HG03558 (cell line): Measurements from ENCODE around the gene UBXN11.
"Not testable (repeated sequence)": the region's sequence is repeated elsewhere in the genome, so short reads cannot be mapped to it uniquely, and the experiment has no call there.

Experiments used
- ATAC-seq: cut with Tn5 transposase; IDR thresholded peaks from one replicate; pipeline ENCODE4 v1.9.1; 2021; ENCODE audit warnings: moderate number of reproducible peaks; ENCODE audit not compliant: unreplicated experiment; ENCODE audit errors: extremely low read depth

Gene UBXN11

GRCh38 chr1:26307966-26308899 lies 1.8 kb upstream of the UBXN11 start:
- ATAC-seq, result not testable (repeated sequence)

GRCh38 chr1:26307363-26307781 lies 936 bp upstream of the UBXN11 start:
- no peak for ATAC-seq

- ATAC-seq, result no peak
These were observed 658 bp downstream of the UBXN11 start for GRCh38 chr1:26305667-26306289.

GRCh38 chr1:26302733-26303405 lies 3.6 kb downstream of the UBXN11 start:
- ATAC-seq, result no peak

- ATAC-seq, result no peak
These were observed 5.7 kb downstream of the UBXN11 start for GRCh38 chr1:26300578-26301275.

GRCh38 chr1:26297791-26298124 lies 8.7 kb downstream of the UBXN11 start:
- ATAC-seq, result no peak

GRCh38 chr1:26297057-26297790 lies 9.2 kb downstream of the UBXN11 start:
- no peak for ATAC-seq

GRCh38 chr1:26296340-26297056 lies 9.9 kb downstream of the UBXN11 start:
- no peak for ATAC-seq

GRCh38 chr1:26295194-26296138 lies 11.0 kb downstream of the UBXN11 start:
- no peak for ATAC-seq

GRCh38 chr1:26293911-26294463 lies 12.4 kb downstream of the UBXN11 start:
- no peak for ATAC-seq

- not testable (repeated sequence) for ATAC-seq
These were observed 13.7 kb downstream of the UBXN11 start for GRCh38 chr1:26292735-26293134.

GRCh38 chr1:26291939-26292338 lies 14.5 kb downstream of the UBXN11 start:
- no peak for ATAC-seq

- no peak for ATAC-seq
These were observed 15.0 kb downstream of the UBXN11 start for GRCh38 chr1:26291433-26291832.

GRCh38 chr1:26290882-26291261 lies 15.6 kb downstream of the UBXN11 start:
- no peak for ATAC-seq

- no peak for ATAC-seq
These were observed 16.1 kb downstream of the UBXN11 start for GRCh38 chr1:26290122-26290881.

GRCh38 chr1:26289158-26290059 lies 17.0 kb downstream of the UBXN11 start:
- no peak for ATAC-seq
